ENCODE measurements around the gene KCNH1.

The KCNH1 gene

GRCh38 chr1:210747112-210747511 lies 386.8 kb downstream of the KCNH1 start:
- H3K4me3 ChIP-seq (ENCODE audit: low read length), result no peak overlapping the region
- no peak for TF ChIP-seq CTCF (IDR thresholded peaks at IDR 0.05; ENCODE audit: insufficient read depth, low read depth, low read length, missing control alignments)
- no peak for DNase-seq (ENCODE audit: low read depth)

- DNase-seq (ENCODE audit: low read depth), result peak; percentile 2
- no peak for TF ChIP-seq CTCF (IDR thresholded peaks at IDR 0.05; ENCODE audit: insufficient read depth, low read depth, low read length, missing control alignments)
These were observed 387.8 kb downstream of the KCNH1 start for GRCh38 chr1:210746024-210746731.

GRCh38 chr1:210743038-210743437 lies 390.9 kb downstream of the KCNH1 start:
- no peak for DNase-seq (ENCODE audit: low read depth)
- TF ChIP-seq CTCF (IDR thresholded peaks at IDR 0.05; ENCODE audit: insufficient read depth, low read depth, low read length, missing control alignments), result no peak
- no peak overlapping the region for H3K4me3 ChIP-seq (ENCODE audit: low read length)

More at GRCh38 chr1:210746024-210746731, 387.8 kb downstream of the KCNH1 start:
- H3K4me3 ChIP-seq (ENCODE audit: low read length), result no peak overlapping the region

- no peak for TF ChIP-seq CTCF (IDR thresholded peaks at IDR 0.05; ENCODE audit: insufficient read depth, low read depth, low read length, missing control alignments)
These were observed 392.4 kb downstream of the KCNH1 start for GRCh38 chr1:210741564-210741963.

GRCh38 chr1:210739627-210740026 lies 394.3 kb downstream of the KCNH1 start:
- TF ChIP-seq CTCF (IDR thresholded peaks at IDR 0.05; ENCODE audit: insufficient read depth, low read depth, low read length, missing control alignments), result no peak
- H3K4me3 ChIP-seq (ENCODE audit: low read length), result no peak overlapping the region
- DNase-seq (ENCODE audit: low read depth), result peak; percentile 8

More at GRCh38 chr1:210741564-210741963, 392.4 kb downstream of the KCNH1 start:
- no peak for DNase-seq (ENCODE audit: low read depth)
- no peak overlapping the region for H3K4me3 ChIP-seq (ENCODE audit: low read length)

GRCh38 chr1:210738256-210738655 lies 395.7 kb downstream of the KCNH1 start:
- DNase-seq (ENCODE audit: low read depth), result no peak
- no peak overlapping the region for H3K4me3 ChIP-seq (ENCODE audit: low read length)
- no peak for TF ChIP-seq CTCF (IDR thresholded peaks at IDR 0.05; ENCODE audit: insufficient read depth, low read depth, low read length, missing control alignments)

GRCh38 chr1:210736713-210737112 lies 397.2 kb downstream of the KCNH1 start:
- no peak for TF ChIP-seq CTCF (IDR thresholded peaks at IDR 0.05; ENCODE audit: insufficient read depth, low read depth, low read length, missing control alignments)
- no peak overlapping the region for H3K4me3 ChIP-seq (ENCODE audit: low read length)
- no peak for DNase-seq (ENCODE audit: low read depth)

All from epithelial cell of esophagus (primary cell).